Astrocyte (in vitro differentiated cells and primary cell): ENCODE measurements around the gene TTC8. TPM values are rescaled to one million over a fixed set of nuclear protein-coding genes. Genes with fewer than 3 reads are reported as not detected.

Experiments
- DNase-seq: peaks from one replicate; pipeline ENCODE4 v3.0.0-alpha.2; 2010; ENCODE audit warnings: low read depth
- FAIRE-seq: peaks from 2 replicates; lab custom pipeline; 2011; peaks lifted over from hg19 to GRCh38; lab: Jason Lieb, UNC
- H2AFZ ChIP-seq: 2 replicates; pipeline ENCODE4 v1.6.0; 2012; ENCODE audit warnings: low read depth, low read length, inconsistent platforms
- H3K27ac ChIP-seq: 2 replicates; pipeline ENCODE4 v1.5.1; 2011; ENCODE audit warnings: low read depth, low read length, inconsistent platforms
- H3K27me3 ChIP-seq: 2 replicates; pipeline ENCODE4 v1.6.0; 2011; ENCODE audit warnings: low read length, inconsistent platforms; ENCODE audit not compliant: insufficient read depth
- H3K36me3 ChIP-seq: 2 replicates; pipeline ENCODE4 v1.5.1; 2011; ENCODE audit warnings: low read length, inconsistent platforms; ENCODE audit not compliant: insufficient read depth
- H3K4me1 ChIP-seq: 2 replicates; pipeline ENCODE4 v1.5.1; 2011; ENCODE audit warnings: low read length, inconsistent platforms; ENCODE audit not compliant: insufficient read depth
- H3K4me2 ChIP-seq: 2 replicates; pipeline ENCODE4 v1.6.0; 2012; ENCODE audit warnings: low read length, inconsistent platforms
- H3K4me3 ChIP-seq: 2 replicates; pipeline ENCODE4 v1.5.1; 2011; ENCODE audit warnings: low read depth, mild to moderate bottlenecking, low read length, inconsistent platforms; ENCODE audit not compliant: insufficient read depth
- H3K79me2 ChIP-seq: 2 replicates; pipeline ENCODE4 v1.6.0; 2012; ENCODE audit warnings: mild to moderate bottlenecking, low read length, inconsistent platforms; ENCODE audit not compliant: insufficient read depth
- H3K9ac ChIP-seq: 2 replicates; pipeline ENCODE4 v1.6.0; 2012; ENCODE audit warnings: mild to moderate bottlenecking, low read length, inconsistent platforms
- H3K9me3 ChIP-seq: 2 replicates; pipeline ENCODE4 v1.5.1; 2012; ENCODE audit warnings: low read depth, mild to moderate bottlenecking, low read length, inconsistent platforms; ENCODE audit not compliant: insufficient read depth
- H4K20me1 ChIP-seq: 2 replicates; pipeline ENCODE4 v1.6.0; 2012; ENCODE audit warnings: low read length, inconsistent platforms; ENCODE audit not compliant: insufficient read depth
- H3K27ac Mint-ChIP-seq: one replicate; pipeline ENCODE4 v1.8.0; 2021; ENCODE audit warnings: mild to moderate bottlenecking, mixed read lengths; ENCODE audit not compliant: unreplicated experiment
- H3K27me3 Mint-ChIP-seq: one replicate; pipeline ENCODE4 v1.8.0; 2021; ENCODE audit warnings: low read depth, mixed read lengths; ENCODE audit not compliant: unreplicated experiment
- H3K36me3 Mint-ChIP-seq: one replicate; pipeline ENCODE4 v1.8.0; 2021; ENCODE audit warnings: low read depth, mixed read lengths; ENCODE audit not compliant: unreplicated experiment
- H3K4me1 Mint-ChIP-seq: one replicate; pipeline ENCODE4 v1.8.0; 2021; ENCODE audit warnings: low read depth, mixed read lengths; ENCODE audit not compliant: unreplicated experiment
- H3K4me3 Mint-ChIP-seq: one replicate; pipeline ENCODE4 v1.8.0; 2021; ENCODE audit warnings: mild to moderate bottlenecking, moderate library complexity, mixed read lengths; ENCODE audit not compliant: unreplicated experiment
- H3K9me3 Mint-ChIP-seq: one replicate; pipeline ENCODE4 v1.8.0; 2021; ENCODE audit warnings: mild to moderate bottlenecking, mixed read lengths; ENCODE audit not compliant: unreplicated experiment
- CTCF ChIP-seq: IDR thresholded peaks from 2 replicates; pipeline ENCODE4 v1.5.1; 2011; ENCODE audit warnings: low read depth, mild to moderate bottlenecking, inconsistent platforms, low read length, moderate library complexity; ENCODE audit not compliant: insufficient read depth
- EZH2 ChIP-seq: IDR thresholded peaks from 2 replicates; pipeline ENCODE4 v1.6.1; 2012; ENCODE audit warnings: mild to moderate bottlenecking, low read length, inconsistent platforms; ENCODE audit not compliant: insufficient read depth
- total RNA-seq: library from RNA; stranded (reverse); gene quantifications from 2 replicates; pipeline ENCODE4 v1.2.1, GENCODE V29; 2021

The TTC8 gene
- total RNA-seq, 1 donor from 2014 or later: 23.7 TPM

- no peaks in the 10 kb centered on the region for H4K20me1 ChIP-seq
- no peaks in the 10 kb centered on the region for H3K9me3 ChIP-seq
- no peak overlapping the region for H3K27ac ChIP-seq
- H3K27me3 ChIP-seq: no peaks in the 10 kb centered on the region
- no peaks in the 10 kb centered on the region for H3K4me1 ChIP-seq
- Mint-ChIP-seq H3K27me3 (peaks cover 9% of the 10 kb centered on the region), H3K9me3 (peaks cover 3% of the 10 kb centered on the region), H3K27ac (no peak overlapping the region), H3K4me1 (peaks cover 4% of the 10 kb centered on the region), H3K36me3 (no peaks in the 10 kb centered on the region), H3K4me3 (no peak overlapping the region)
- no peak overlapping the region for H3K4me3 ChIP-seq
- no peaks in the 10 kb centered on the region for H3K79me2 ChIP-seq
- no peak overlapping the region for H3K4me2 ChIP-seq
- H3K36me3 ChIP-seq: no peaks in the 10 kb centered on the region
- H2AFZ ChIP-seq: no peak overlapping the region
- no peak overlapping the region for H3K9ac ChIP-seq
- DNase-seq (no peak), FAIRE-seq (no peak)
- no peak for TF ChIP-seq EZH2
- no peak for TF ChIP-seq CTCF
Observed at GRCh38 chr14:88901189-88901588, 76.7 kb downstream of the TTC8 start.

- no peaks in the 10 kb centered on the region for H4K20me1 ChIP-seq
- DNase-seq: no peak
- no peaks in the 10 kb centered on the region for H3K79me2 ChIP-seq
- no peak for FAIRE-seq
- no peak overlapping the region for H3K4me2 ChIP-seq
- TF ChIP-seq CTCF (no peak), EZH2 (no peak)
- no peak overlapping the region for H2AFZ ChIP-seq
- no peaks in the 10 kb centered on the region for H3K27me3 ChIP-seq
- H3K9me3 ChIP-seq: no peaks in the 10 kb centered on the region
- no peak overlapping the region for H3K4me3 Mint-ChIP-seq
- H3K4me3 ChIP-seq: no peak overlapping the region
- no peaks in the 10 kb centered on the region for H3K4me1 ChIP-seq
- H3K27me3 Mint-ChIP-seq: peaks cover 9% of the 10 kb centered on the region
- peaks cover 3% of the 10 kb centered on the region for H3K9me3 Mint-ChIP-seq
- peaks cover 4% of the 10 kb centered on the region for H3K4me1 Mint-ChIP-seq
- H3K36me3 ChIP-seq: no peaks in the 10 kb centered on the region
- H3K27ac Mint-ChIP-seq: no peak overlapping the region
- H3K27ac ChIP-seq: no peak overlapping the region
- H3K9ac ChIP-seq: no peak overlapping the region
- no peaks in the 10 kb centered on the region for H3K36me3 Mint-ChIP-seq
Observed at GRCh38 chr14:88901991-88902390, 77.5 kb downstream of the TTC8 start.

GRCh38 chr14:88902850-88903249 is 78.4 kb downstream of the TTC8 start:
- TF ChIP-seq EZH2 (no peak), CTCF (no peak)
- FAIRE-seq: no peak
- no peak overlapping the region for H3K27ac Mint-ChIP-seq

More at GRCh38 chr14:88902850-88903249, 78.4 kb downstream of the TTC8 start:
- Histone ChIP-seq H3K79me2 (no peaks in the 10 kb centered on the region), H3K4me2 (no peak overlapping the region), H2AFZ (no peak overlapping the region), H3K36me3 (no peaks in the 10 kb centered on the region), H3K27me3 (no peaks in the 10 kb centered on the region), H3K27ac (no peak overlapping the region), H4K20me1 (no peaks in the 10 kb centered on the region), H3K4me1 (no peaks in the 10 kb centered on the region), H3K9ac (no peak overlapping the region), H3K9me3 (no peaks in the 10 kb centered on the region), H3K4me3 (no peak overlapping the region)
- peaks cover 9% of the 10 kb centered on the region for H3K27me3 Mint-ChIP-seq
- no peak for DNase-seq
- no peak overlapping the region for H3K4me3 Mint-ChIP-seq
- H3K36me3 Mint-ChIP-seq: no peaks in the 10 kb centered on the region
- H3K4me1 Mint-ChIP-seq: peaks cover 4% of the 10 kb centered on the region
- H3K9me3 Mint-ChIP-seq: peaks cover 6% of the 10 kb centered on the region
